HCT116 (cell line): Measurements from ENCODE around the gene SMG9.

ENCODE experiments used
- CBX3 ChIP-seq: IDR thresholded peaks from 2 replicates; pipeline ENCODE4 v1.6.1; 2012; ENCODE audit warnings: low read depth
- CEBPB ChIP-seq: IDR thresholded peaks from 2 replicates; pipeline ENCODE4 v1.6.1; 2012; ENCODE audit warnings: low read depth
- EGR1 ChIP-seq: IDR thresholded peaks from 2 replicates; pipeline ENCODE4 v1.6.1; 2012; ENCODE audit warnings: low read depth
- EZH2 ChIP-seq: fragments of 200-600 bp; sonication (generic); IDR thresholded peaks from 2 replicates; pipeline ENCODE4 v1.6.1; 2017; ENCODE audit warnings: antibody characterized with exemption, mixed run types
- POLR2AphosphoS5 ChIP-seq: IDR thresholded peaks from 2 replicates; pipeline ENCODE4 v1.6.1; 2011; ENCODE audit warnings: mild to moderate bottlenecking, low read depth, low read length, moderate library complexity
- RAD21 ChIP-seq: IDR thresholded peaks from 2 replicates; pipeline ENCODE4 v1.6.1; 2012; ENCODE audit warnings: low read depth, mild to moderate bottlenecking
- SRF ChIP-seq: IDR thresholded peaks from 2 replicates; pipeline ENCODE4 v1.6.1; 2012; ENCODE audit warnings: low read depth
- TCF7L2 ChIP-seq: IDR thresholded peaks from 2 replicates; pipeline ENCODE4 v1.7.0; 2011; ENCODE audit warnings: borderline replicate concordance, inconsistent platforms; ENCODE audit not compliant: insufficient read depth, insufficient read length; ENCODE audit errors: extremely low read depth
- YY1 ChIP-seq: IDR thresholded peaks from 2 replicates; pipeline ENCODE4 v1.6.1; 2011; ENCODE audit warnings: low read length, low read depth, moderate library complexity, mild to moderate bottlenecking; ENCODE audit not compliant: insufficient replicate concordance; ENCODE audit errors: extremely low read depth
- ZFX ChIP-seq: fragments of 450-650 bp; IDR thresholded peaks from 2 replicates; pipeline ENCODE4 v1.6.1; 2017
- ZNF274 ChIP-seq: fragments of 200-500 bp; sonication (Bioruptor generic); IDR thresholded peaks from 2 replicates; pipeline ENCODE4 v1.6.1; 2014; ENCODE audit warnings: mild to moderate bottlenecking, low read depth, low read length, inconsistent platforms
- TF ChIP-seq, protein P1 (sequence below), 3 experiments: fragments of 200-600 bp in 1 of 3; sonication (generic) in 1 of 3; IDR thresholded peaks in 2 of 3; conservative IDR thresholded peaks in 1 of 3; 2 replicates each; pipeline ENCODE4 v1.5.1; 2012 to 2017; ENCODE audit warnings: low read depth in 2 of 3, low read length in 2 of 3, antibody characterized with exemption in 1 of 3, borderline replicate concordance in 1 of 3, control low read depth in 1 of 3, mild to moderate bottlenecking in 1 of 3, mixed read lengths in 1 of 3, mixed run types in 1 of 3, moderate library complexity in 1 of 3; ENCODE audit not compliant: insufficient read depth in 1 of 3
- TF ChIP-seq, protein P2 (sequence below): IDR thresholded peaks from 2 replicates; pipeline ENCODE4 v1.6.1; 2012; ENCODE audit warnings: low read depth
- TF ChIP-seq, protein P3 (sequence below): IDR thresholded peaks from 2 replicates; pipeline ENCODE4 v1.6.1; 2012

DNA sequence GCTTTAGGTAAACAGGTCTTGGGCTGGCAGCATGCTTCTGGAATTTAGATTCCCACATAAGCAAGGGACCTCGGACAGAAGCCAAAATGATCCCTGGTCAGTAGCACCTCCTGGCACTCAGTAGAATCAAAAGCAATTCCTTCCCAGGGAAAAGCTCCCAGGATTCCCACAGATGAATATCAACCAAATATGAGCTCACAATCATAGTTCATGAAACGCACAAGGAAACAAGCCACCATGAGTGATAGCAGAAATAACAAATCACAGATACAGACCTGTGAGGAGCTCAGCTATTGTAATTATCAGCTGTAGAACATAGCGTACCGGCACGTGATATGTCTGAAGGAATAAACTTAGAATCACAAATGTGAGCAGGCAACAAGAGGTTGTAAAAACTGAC, 63.0 kb downstream of the SMG9 start:
- TF ChIP-seq, protein P1, sequence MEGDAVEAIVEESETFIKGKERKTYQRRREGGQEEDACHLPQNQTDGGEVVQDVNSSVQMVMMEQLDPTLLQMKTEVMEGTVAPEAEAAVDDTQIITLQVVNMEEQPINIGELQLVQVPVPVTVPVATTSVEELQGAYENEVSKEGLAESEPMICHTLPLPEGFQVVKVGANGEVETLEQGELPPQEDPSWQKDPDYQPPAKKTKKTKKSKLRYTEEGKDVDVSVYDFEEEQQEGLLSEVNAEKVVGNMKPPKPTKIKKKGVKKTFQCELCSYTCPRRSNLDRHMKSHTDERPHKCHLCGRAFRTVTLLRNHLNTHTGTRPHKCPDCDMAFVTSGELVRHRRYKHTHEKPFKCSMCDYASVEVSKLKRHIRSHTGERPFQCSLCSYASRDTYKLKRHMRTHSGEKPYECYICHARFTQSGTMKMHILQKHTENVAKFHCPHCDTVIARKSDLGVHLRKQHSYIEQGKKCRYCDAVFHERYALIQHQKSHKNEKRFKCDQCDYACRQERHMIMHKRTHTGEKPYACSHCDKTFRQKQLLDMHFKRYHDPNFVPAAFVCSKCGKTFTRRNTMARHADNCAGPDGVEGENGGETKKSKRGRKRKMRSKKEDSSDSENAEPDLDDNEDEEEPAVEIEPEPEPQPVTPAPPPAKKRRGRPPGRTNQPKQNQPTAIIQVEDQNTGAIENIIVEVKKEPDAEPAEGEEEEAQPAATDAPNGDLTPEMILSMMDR (IDR thresholded peaks at IDR 0.05 in 2 of 3, conservative IDR thresholded peaks at IDR 0.05 in 1 of 3; ENCODE audit: borderline replicate concordance in 1 of 3, insufficient read depth in 1 of 3, low read depth in 2 of 3, low read length in 2 of 3) = no peak
- TF ChIP-seq POLR2AphosphoS5 = no peak
- no peak for TF ChIP-seq EGR1
- TF ChIP-seq CEBPB = no peak
- peak; percentile 88; the same call in 1 of the 2 replicates for TF ChIP-seq CBX3
- TF ChIP-seq, protein P2, sequence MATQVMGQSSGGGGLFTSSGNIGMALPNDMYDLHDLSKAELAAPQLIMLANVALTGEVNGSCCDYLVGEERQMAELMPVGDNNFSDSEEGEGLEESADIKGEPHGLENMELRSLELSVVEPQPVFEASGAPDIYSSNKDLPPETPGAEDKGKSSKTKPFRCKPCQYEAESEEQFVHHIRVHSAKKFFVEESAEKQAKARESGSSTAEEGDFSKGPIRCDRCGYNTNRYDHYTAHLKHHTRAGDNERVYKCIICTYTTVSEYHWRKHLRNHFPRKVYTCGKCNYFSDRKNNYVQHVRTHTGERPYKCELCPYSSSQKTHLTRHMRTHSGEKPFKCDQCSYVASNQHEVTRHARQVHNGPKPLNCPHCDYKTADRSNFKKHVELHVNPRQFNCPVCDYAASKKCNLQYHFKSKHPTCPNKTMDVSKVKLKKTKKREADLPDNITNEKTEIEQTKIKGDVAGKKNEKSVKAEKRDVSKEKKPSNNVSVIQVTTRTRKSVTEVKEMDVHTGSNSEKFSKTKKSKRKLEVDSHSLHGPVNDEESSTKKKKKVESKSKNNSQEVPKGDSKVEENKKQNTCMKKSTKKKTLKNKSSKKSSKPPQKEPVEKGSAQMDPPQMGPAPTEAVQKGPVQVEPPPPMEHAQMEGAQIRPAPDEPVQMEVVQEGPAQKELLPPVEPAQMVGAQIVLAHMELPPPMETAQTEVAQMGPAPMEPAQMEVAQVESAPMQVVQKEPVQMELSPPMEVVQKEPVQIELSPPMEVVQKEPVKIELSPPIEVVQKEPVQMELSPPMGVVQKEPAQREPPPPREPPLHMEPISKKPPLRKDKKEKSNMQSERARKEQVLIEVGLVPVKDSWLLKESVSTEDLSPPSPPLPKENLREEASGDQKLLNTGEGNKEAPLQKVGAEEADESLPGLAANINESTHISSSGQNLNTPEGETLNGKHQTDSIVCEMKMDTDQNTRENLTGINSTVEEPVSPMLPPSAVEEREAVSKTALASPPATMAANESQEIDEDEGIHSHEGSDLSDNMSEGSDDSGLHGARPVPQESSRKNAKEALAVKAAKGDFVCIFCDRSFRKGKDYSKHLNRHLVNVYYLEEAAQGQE = no peak
- no peak for TF ChIP-seq YY1
- TF ChIP-seq RAD21 = no peak
- TF ChIP-seq, protein P3, sequence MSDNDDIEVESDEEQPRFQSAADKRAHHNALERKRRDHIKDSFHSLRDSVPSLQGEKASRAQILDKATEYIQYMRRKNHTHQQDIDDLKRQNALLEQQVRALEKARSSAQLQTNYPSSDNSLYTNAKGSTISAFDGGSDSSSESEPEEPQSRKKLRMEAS = no peak
- no peak for TF ChIP-seq TCF7L2
- TF ChIP-seq SRF = no peak
- TF ChIP-seq EZH2 = no peak
- TF ChIP-seq ZNF274 = no peak
- TF ChIP-seq ZFX = no peak
